NT2/D1 (cell line): ENCODE measurements around the gene ZCCHC13.

ENCODE experiments used
- SUZ12 ChIP-seq: IDR thresholded peaks from 2 replicates; pipeline ENCODE4 v1.6.1; 2011; ENCODE audit not compliant: insufficient read length, insufficient read depth; ENCODE audit errors: extremely low read depth
- ZNF274 ChIP-seq: IDR thresholded peaks from 2 replicates; pipeline ENCODE4 v1.6.1; 2011; ENCODE audit warnings: mild to moderate bottlenecking, low read depth, low read length

DNA sequence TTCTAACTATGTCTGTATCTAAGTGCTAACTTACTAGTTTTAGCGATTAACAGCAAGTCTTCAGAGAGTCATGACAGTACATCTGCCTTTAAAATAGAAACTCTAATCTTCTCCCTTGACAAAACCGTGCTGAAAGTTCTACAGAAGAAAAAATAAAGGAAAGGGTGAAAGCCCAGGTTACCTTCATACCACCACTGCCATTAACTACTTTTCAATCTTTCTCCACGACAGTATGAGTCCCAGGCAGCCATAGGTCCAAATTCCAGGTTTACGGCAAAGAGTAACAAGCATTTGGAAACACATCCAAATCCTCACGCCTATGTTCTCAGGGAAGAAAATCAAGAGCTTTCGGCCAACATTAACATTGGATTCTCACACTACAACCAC lies 12.4 kb upstream of the ZCCHC13 start:
- TF ChIP-seq ZNF274 = no peak
- no peak for TF ChIP-seq SUZ12
